Lung microvascular endothelial cell (primary cell): ENCODE data around the gene KRTAP9-4. TPM values are rescaled to one million over a fixed set of nuclear protein-coding genes. Genes with fewer than 3 reads are reported as not detected.
"Not testable (repeated sequence)": the region's sequence is repeated elsewhere in the genome, so short reads cannot be mapped to it uniquely, and the experiment has no call there.

Source experiments
- DNase-seq, 2 donors: peaks; one replicate each; pipeline versions ENCODE4 v3.0.0 to v3.0.0-alpha.2; 2010; ENCODE audit warnings: low read depth in 2 of 2
- total RNA-seq: library from RNA; depleted of rRNA; stranded (reverse); fragments of >200 nt; gene quantifications from 2 replicates; pipeline ENCODE4 v1.2.1, GENCODE V29; 2014

Gene KRTAP9-4
- total RNA-seq, 1 donor from 2014 or later: not detected

DNA sequence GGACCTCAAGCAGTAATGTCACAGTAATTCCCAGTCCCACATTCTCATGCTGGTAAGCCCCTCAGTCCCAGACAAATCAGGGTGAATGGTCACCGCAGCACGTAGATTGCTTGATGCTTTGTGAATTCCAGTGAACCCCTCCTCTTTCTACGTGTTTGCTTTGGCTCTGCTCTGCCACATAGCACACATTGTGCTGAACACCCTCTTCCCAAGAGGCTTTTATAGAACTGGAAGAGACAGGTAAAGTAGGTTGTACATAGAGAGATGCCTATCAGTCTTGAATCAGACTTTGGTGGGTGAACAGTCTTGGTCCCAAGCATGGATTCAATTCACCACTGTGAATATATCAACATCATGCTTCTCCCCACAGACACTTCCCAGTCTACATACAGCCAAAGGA lies 15.1 kb downstream of the KRTAP9-4 start:
- no peak for DNase-seq

DNA sequence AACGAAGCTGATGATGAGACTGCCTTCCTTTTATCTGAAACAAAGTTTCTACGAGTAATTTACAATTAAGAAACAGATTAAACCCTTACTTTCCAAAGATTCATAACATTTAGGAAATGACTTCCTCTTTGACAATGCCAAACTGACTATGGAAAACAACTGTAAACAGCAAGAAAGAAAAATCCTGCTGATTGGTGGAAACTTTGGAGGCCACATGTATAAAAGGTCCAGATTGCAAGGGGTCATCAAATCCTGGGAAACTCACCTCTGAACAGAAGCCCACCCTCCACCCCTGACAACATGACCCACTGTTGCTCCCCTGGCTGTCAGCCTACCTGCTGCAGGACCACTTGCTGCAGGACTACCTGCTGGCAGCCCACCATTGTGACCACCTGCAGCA lies 15.6 kb downstream of the KRTAP9-4 start, which contains the start of gene KRTAP9-6:
KRTAP9-6 (plus strand) TSS at position 301 of the 400 bp plus-strand sequence; CDS start at position 301, 0 bp downstream.
- DNase-seq: no peak

DNA sequence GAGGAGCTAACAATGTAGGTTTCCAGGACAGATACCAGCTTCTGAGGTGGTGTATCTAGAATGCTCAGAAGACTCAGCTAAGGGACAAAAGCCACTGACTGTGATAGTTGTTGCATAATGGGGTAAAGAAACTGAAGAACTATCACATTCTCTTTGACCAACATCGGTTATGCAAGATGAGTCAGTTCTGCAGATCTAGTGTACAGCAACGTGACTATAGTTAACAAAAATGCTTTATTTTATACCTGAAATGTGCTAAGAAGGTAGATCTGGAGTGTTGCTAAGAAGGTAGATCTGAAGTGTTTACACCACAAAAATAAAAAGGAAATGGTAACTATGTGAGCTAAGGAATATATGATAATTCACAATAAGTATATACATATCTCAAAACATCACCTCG lies 18.2 kb downstream of the KRTAP9-4 start:
- DNase-seq: no peak

DNA sequence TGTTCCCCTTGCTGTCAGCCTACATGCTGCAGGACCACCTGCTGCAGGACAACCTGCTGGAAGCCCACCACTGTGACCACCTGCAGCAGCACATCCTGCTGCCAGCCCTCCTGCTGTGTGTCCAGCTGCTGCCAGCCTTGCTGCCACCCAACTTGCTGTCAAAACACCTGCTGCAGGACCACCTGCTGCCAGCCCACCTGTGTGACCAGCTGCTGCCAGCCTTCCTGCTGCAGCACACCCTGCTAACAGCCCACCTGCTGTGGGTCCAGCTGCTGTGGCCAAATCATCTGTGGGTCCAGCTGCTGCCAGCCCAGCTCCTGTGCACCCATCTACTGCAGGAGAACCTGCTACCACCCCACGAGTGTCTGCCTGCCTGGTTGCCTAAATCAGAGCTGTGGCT lies 21.8 kb downstream of the KRTAP9-4 start:
- not testable (repeated sequence) for DNase-seq

DNA sequence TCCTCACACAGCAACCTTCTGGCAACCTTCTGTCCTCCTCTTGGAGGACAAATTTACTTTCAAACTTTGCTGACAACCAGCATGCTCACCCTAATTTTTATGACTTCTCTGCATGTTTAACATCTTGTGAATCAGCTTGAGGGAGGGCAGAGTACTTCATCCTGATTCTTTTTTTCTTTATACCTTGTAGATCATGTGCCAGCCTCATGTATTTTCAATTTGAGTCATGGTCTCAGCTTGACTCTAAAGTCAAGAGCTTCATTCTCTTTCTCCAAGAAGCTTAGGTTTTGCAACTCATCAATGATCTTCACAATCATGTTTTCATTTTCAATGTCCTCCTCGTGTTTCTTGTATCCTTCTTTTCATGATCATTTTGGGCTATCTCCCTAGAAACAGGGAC lies 22.4 kb downstream of the KRTAP9-4 start:
- DNase-seq: no peak

DNA sequence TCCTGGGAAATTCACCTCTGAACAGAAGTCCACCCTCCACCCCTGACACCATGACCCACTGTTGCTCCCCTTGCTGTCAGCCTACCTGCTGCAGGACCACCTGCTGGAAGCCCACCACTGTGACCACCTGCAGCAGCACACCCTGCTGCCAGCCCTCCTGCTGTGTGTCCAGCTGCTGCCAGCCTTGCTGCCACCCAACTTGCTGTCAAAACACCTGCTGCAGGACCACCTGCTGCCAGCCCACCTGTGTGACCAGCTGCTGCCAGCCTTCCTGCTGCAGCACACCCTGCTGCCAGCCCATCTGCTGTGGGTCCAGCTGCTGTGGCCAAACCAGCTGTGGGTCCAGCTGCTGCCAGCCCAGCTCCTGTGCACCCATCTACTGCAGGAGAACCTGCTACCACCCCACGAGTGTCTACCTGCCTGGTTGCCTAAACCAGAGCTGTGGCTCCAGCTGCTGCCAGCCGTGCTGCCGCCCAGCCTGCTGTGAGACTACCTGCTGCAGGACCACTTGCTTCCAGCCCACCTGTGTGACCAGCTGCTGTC lies 26.2 kb downstream of the KRTAP9-4 start, which contains the start of gene KRTAP9-7:
KRTAP9-7 (plus strand) TSS at position 51 of the 543 bp plus-strand sequence; CDS start at position 51, 0 bp downstream.
- not testable (repeated sequence) for DNase-seq

DNA sequence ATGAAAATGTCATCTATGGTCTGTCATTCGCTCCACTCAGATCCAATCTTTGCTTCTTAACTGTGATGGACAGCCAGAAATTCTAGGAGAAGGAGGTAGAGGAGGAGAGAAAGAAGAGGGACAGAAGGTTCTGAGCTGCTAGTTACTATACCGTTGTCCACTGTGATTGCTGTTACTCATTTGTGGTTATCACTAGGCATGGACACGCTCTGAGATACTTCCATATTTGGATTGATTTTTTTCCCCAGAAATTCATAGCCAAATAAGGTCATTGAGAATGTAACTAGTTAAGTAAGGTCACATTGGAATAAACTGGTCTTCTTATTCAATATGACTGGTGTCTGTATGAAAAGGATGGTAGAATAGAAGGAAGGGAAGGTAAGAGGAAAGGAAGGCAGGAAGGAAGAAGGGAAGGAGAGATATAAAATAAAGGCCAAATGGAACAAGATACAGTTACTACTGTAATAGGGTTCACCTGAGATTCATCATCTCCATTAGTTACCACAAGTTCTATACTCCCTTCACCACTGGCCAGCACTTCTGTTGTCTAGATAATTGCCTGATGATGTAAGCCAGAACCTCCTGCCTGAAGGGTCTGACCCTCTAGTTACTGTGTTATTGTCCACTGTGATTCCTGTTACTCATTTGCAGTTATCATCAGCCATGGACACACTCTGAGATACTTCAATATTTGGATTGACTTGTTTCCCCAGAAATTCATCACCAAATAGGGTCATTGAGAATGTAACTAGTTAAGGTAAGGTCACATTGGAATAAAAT lies 28.9 kb downstream of the KRTAP9-4 start:
- DNase-seq: no peak

DNA sequence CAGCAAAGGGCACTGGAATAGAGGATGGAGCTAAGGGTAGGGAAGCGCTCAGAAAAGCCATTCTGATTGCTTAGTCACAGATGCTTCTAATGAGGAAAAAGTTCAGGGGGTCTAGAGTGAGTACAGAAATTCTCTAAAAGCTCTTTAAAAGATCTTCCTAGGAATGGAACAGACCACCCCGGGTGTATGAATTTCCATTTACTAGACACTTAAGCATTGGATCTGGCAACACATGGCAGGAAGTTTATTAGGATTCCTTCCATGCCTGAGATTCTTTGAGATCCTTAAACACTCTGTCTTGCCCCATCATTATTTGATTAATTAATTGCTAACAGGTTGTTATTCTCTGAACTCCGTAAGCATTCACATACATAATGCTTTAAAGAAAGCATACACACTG lies 34.6 kb downstream of the KRTAP9-4 start:
- no peak for DNase-seq

DNA sequence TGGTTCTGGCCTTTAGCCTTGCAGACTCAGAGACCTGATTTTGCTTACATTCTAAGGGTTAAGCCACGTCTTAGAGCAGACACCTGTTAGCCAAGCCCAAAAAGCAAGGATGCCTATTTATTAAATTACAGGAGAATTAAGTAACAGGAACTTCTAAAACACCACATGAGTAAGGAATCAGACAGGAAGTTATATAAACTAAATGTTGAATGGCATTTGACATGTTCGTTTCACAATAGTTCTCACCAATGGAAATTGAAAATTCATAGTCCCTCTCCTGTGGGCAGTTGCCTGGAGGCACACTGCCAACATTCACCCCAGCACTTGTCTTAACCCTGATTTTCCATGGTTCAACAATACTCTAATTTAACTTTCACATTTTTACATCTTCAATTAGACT lies 35.1 kb downstream of the KRTAP9-4 start:
- no peak for DNase-seq

DNA sequence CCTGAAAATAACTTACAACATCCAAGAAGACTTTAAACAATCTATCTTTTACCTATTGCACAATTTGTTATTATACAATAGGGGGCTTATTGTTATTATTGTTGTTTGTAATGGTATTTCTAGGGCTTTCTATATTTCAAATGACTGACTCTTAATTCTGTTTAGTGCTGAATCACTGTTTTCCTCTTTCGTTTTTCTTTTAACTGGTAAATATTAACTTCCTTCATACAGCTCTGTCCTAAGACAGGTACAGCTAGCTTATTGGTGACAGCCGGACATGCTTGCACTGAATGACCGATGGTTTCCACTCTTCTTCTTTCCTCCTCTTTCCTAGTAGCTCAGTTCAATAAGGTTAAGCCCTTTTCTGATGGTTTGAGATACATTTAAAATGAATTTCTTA lies 37.6 kb downstream of the KRTAP9-4 start:
- DNase-seq: no peak

DNA sequence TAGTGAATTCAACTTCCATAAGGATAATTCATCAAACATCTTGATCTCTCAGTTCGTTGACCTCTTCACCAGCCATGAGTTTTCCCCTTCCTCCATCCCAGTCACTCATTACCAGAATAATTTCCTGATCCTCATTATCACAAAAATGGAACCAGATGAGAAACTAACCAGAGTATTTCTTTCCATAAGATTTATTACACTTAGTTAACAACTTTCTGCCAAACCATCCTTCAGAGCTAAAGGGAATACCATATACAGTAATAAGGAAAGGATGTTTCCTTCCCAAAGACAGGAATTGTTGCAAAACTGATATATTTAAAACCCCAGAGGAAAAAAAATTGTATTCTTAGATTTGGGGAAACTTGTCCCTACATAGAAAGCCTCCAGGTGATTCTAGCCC lies 44.5 kb downstream of the KRTAP9-4 start:
- no peak for DNase-seq

DNA sequence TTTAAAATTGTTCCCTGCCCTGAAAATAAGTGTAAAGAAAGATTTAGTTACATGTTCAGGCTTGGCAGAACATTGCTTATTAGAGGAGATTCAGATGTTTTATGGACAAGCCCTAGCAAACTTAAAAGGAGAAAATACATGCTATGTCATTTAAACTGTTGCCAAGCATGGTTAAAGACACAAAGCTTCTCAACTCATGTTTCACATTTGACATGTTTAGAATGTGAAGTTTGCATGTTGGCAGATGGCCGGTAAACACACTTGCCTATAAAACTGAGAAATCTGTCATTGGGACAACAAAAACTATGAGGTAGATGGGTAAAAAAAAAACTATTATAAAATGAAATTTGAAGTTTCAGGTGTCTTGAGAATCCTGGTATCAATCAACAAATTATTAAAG lies 47.4 kb downstream of the KRTAP9-4 start:
- DNase-seq: no peak

DNA sequence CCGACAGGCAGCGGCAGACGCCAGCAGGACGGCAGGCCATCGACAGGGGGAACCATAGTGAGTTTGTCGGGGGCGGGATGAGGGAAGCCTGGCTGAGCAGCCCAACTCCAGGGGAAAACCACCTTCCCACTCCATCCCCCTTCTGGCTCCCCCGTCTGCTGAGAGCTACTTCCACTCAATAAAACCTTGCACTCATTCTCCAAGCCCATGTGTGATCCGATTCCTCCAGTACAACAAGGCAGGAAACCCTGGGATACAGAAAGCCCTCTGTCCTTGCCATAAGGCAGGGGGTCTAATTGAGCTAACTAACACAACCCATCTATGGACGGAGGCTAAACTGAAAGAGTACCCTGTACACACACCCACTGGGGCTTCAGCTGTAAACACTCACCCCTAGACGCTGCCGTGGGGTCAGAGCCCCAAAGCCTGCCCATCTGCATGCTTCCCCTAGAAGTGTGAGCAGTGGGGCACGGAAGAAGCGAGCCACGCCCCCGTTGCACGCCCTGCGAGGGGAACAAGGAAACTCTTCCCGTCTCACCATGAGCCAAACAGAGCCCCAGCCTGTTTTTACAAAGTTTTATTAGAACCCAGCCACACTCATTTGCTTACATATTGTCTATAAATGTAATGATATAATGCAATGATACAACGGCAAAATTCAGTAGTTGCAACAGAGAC lies 49.1 kb downstream of the KRTAP9-4 start:
- no peak for DNase-seq

Other genes with a start within 250 kb of the KRTAP9-4 start
- not detected in 2 replicates for gene KRTAP3-2, start 249.8 kb upstream of the KRTAP9-4 start, total RNA-seq
- not detected in 2 replicates for gene KRTAP3-1, start 240.6 kb upstream of the KRTAP9-4 start, total RNA-seq
- gene KRTAP1-5, start 222.5 kb upstream of the KRTAP9-4 start, total RNA-seq: not detected in 2 replicates
- not detected in 2 replicates for gene KRTAP1-4, start 219.5 kb upstream of the KRTAP9-4 start, total RNA-seq
- not detected in 2 replicates for gene KRTAP1-3, start 214.8 kb upstream of the KRTAP9-4 start, total RNA-seq
- gene KRTAP1-1, start 208.2 kb upstream of the KRTAP9-4 start, total RNA-seq: not detected in 2 replicates
- not detected in 2 replicates for gene KRTAP2-1, start 202.4 kb upstream of the KRTAP9-4 start, total RNA-seq
- not detected in 2 replicates for gene KRTAP2-2, start 194.5 kb upstream of the KRTAP9-4 start, total RNA-seq
- gene KRTAP2-3, start 189.6 kb upstream of the KRTAP9-4 start, total RNA-seq: not detected in 2 replicates
- gene KRTAP2-4, start 183.8 kb upstream of the KRTAP9-4 start, total RNA-seq: not detected in 2 replicates
- gene KRTAP4-7, start 165.5 kb upstream of the KRTAP9-4 start, total RNA-seq: not detected in 2 replicates
- gene KRTAP4-8, start 151.5 kb upstream of the KRTAP9-4 start, total RNA-seq: not detected in 2 replicates
- gene KRTAP4-16, start 147.5 kb upstream of the KRTAP9-4 start, total RNA-seq: not detected in 2 replicates
- not detected in 2 replicates for gene KRTAP4-9, start 144.3 kb upstream of the KRTAP9-4 start, total RNA-seq
- not detected in 2 replicates for gene KRTAP4-11, start 131.3 kb upstream of the KRTAP9-4 start, total RNA-seq
- not detected in 2 replicates for gene KRTAP4-12, start 125.5 kb upstream of the KRTAP9-4 start, total RNA-seq
- not detected in 2 replicates for gene KRTAP4-6, start 109.1 kb upstream of the KRTAP9-4 start, total RNA-seq
- not detected in 2 replicates for gene KRTAP4-5, start 99.9 kb upstream of the KRTAP9-4 start, total RNA-seq
- gene KRTAP4-4, start 88.9 kb upstream of the KRTAP9-4 start, total RNA-seq: not detected in 2 replicates
- gene KRTAP4-3, start 81.5 kb upstream of the KRTAP9-4 start, total RNA-seq: not detected in 2 replicates
- gene KRTAP4-2, start 71.5 kb upstream of the KRTAP9-4 start, total RNA-seq: not detected in 2 replicates
- gene KRTAP4-1, start 64.8 kb upstream of the KRTAP9-4 start, total RNA-seq: not detected in 2 replicates
- not detected in 2 replicates for gene KRTAP9-1, start 59.8 kb upstream of the KRTAP9-4 start, total RNA-seq
- not detected in 2 replicates for gene KRTAP9-2, start 23.0 kb upstream of the KRTAP9-4 start, total RNA-seq
- not detected in 2 replicates for gene KRTAP9-3, start 17.2 kb upstream of the KRTAP9-4 start, total RNA-seq
- not detected in 2 replicates for gene KRTAP9-8, start 11.7 kb upstream of the KRTAP9-4 start, total RNA-seq
- not detected in 2 replicates for gene KRTAP9-9, start 5.7 kb downstream of the KRTAP9-4 start, total RNA-seq
- not detected in 2 replicates for gene KRTAP9-6, start 15.7 kb downstream of the KRTAP9-4 start, total RNA-seq
- gene KRTAP9-7, start 26.0 kb downstream of the KRTAP9-4 start, total RNA-seq: not detected in 2 replicates
- gene KRTAP29-1, start 53.2 kb downstream of the KRTAP9-4 start, total RNA-seq: not detected in 2 replicates
- not detected in 2 replicates for gene KRTAP16-1, start 59.6 kb downstream of the KRTAP9-4 start, total RNA-seq
- gene KRTAP17-1, start 66.0 kb downstream of the KRTAP9-4 start, total RNA-seq: not detected in 2 replicates
- gene KRT33A, start 101.1 kb downstream of the KRTAP9-4 start, total RNA-seq: not detected in 2 replicates
- not detected in 2 replicates for gene KRT33B, start 120.1 kb downstream of the KRTAP9-4 start, total RNA-seq
- not detected in 2 replicates for gene KRT34, start 132.6 kb downstream of the KRTAP9-4 start, total RNA-seq
- not detected in 2 replicates for gene KRT31, start 147.9 kb downstream of the KRTAP9-4 start, total RNA-seq
- not detected in 2 replicates for gene KRT37, start 174.9 kb downstream of the KRTAP9-4 start, total RNA-seq
- not detected in 2 replicates for gene KRT38, start 191.3 kb downstream of the KRTAP9-4 start, total RNA-seq
- not detected in 2 replicates for gene KRT32, start 217.7 kb downstream of the KRTAP9-4 start, total RNA-seq
- gene KRT35, start 231.5 kb downstream of the KRTAP9-4 start, total RNA-seq: not detected in 2 replicates
- gene KRT36, start 240.2 kb downstream of the KRTAP9-4 start, total RNA-seq: not detected in 2 replicates